GM21526 (cell line): ENCODE data around the gene IQCC.

ENCODE experiments used
- ATAC-seq: cut with Tn5 transposase; IDR thresholded peaks from one replicate; pipeline ENCODE4 v1.9.1; 2021; ENCODE audit warnings: moderate library complexity; ENCODE audit not compliant: unreplicated experiment, low FRiP score

The IQCC gene

DNA sequence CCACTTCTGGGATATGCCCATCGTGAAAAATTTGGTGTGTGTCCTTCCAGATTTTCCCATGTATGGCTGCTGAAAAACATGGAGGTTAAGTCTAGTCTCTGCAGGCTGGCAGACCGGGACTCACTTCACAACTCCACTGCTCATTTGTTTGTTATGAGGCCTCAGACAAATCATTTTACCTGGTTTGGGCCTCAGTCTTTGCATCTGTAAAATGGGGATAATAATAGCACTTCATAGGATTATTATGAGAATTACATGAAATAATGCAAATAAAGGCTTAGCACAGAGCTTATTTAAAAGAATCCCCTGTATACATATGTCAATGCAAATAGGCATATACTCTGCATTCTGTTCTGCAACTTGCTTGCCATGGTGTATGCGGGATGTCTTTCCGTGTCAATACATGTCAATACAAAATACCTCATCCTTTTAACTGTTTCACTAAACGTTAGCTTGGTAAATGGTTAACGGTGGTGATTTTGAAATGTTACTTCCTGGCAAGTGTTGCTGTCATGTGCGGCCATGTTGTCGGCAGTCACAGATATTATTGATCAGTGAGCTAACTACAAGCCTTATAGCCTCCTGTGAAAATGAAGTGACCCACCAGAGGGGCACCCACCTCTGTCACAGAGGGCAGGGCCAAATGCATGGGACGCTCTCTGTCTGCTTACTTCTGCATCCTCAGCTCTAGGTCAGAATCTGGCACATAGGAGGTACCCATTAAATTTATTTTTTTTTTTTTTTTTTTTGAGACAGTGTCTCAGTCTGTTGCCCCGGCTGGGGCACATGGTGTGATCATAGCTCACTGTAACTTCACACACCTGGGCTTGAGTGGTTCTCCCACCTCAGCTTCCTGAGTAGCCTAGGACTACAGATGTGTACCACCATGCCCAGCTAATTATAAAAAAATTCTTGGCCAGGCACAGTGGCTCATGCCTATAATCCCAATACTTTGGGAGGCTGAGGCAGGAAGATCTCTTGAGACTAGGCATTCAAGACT lies 49.9 kb downstream of the IQCC start:
- ATAC-seq, result no peak

DNA sequence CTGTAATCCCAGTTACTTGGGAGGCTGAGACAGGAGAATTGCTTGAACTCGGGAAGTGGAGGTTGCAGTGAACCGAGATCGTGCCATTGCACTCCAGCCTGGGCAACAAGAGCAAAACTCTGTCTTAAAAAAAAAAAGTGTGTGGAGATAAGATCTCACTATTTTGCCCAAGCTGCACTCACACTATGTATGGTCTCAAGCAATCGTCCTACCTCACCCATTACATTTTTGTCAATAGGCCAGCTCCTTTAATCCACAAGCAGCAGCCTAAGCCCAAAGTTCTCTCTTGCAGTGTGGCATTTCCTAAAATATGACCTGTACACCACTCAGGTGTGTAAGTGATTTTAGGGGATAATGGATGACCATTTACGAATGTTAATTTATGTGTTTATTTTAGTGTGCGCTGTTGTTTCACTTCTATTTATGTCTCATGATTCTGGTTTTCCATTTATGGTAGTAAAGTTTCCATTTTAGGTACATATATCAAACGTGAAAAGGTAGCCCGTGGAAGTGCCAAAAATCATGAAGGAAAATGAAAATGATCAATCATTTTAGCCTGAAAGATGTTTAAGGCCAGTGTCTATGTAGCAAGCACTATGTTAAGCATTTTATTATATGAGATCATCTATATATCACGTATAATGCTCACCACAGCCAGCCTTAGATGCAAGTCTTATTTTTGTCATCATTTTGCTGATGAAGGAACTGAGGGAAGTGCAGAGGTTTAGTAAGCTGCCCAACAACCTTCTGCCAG lies 51.2 kb downstream of the IQCC start:
- no peak for ATAC-seq

GRCh38 chr1:32257227-32257508 lies 51.7 kb downstream of the IQCC start:
- ATAC-seq, result no peak
